ENCODE data around the gene RBBP7. TPM values are rescaled to one million over a fixed set of nuclear protein-coding genes. Genes with fewer than 3 reads are reported as not detected.

RBBP7 gene
- total and polyA plus RNA-seq, 10 of the 15 experiments (the other 5 are each of a cell fraction or from before 2014, with no cell fraction given), result 95.3 to 277 (median 194) TPM

DNA sequence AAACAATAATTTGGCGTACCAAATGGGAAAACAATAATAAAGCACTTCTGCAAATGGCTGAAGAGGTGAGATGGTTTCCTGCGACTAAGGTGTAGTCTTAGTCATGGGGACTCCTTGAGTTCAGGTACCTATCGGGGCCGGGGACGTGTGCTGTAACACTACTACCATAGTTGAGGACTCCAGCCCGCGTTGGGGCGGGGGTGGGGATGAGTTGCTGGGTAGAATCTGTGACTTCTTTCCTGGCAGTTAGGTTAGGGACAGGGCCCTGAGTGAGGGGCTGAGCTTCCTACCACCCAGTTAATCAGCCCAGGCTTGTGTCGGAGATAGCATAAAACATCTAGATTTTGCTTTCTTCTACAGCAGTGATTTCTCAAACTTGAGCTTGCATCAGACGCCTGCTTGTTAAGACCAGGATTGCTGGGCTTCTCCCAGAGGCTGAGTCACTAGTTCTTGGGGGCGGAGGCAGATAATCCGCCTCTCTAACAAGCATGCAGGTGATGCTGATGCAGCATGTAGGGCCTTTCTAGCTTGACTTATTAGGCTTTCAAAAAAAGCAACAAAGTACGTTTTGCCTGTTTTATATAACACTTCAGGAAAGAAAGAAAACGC lies 30.2 kb downstream of the RBBP7 start:
- no peak for FAIRE-seq
- no TSS peak for BruUV-seq (replicated peaks)
- TF ChIP-seq, protein P1, sequence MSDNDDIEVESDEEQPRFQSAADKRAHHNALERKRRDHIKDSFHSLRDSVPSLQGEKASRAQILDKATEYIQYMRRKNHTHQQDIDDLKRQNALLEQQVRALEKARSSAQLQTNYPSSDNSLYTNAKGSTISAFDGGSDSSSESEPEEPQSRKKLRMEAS (IDR thresholded peaks at IDR 0.05; ENCODE audit: low read depth, low read length), result no peak
- TF ChIP-seq WRNIP1 (IDR thresholded peaks at IDR 0.05; ENCODE audit: borderline replicate concordance, low read depth, low read length) (no peak), KAT2A (conservative IDR thresholded peaks at IDR 0.05; ENCODE audit: control insufficient read depth, low read depth, low read length) (no peak), SMAD5 (IDR thresholded peaks at IDR 0.05; ENCODE audit: low read depth) (no peak), ZNF274 (IDR thresholded peaks at IDR 0.05; ENCODE audit: insufficient read depth, insufficient read length) (no peak)
- TF ChIP-seq, protein P2, sequence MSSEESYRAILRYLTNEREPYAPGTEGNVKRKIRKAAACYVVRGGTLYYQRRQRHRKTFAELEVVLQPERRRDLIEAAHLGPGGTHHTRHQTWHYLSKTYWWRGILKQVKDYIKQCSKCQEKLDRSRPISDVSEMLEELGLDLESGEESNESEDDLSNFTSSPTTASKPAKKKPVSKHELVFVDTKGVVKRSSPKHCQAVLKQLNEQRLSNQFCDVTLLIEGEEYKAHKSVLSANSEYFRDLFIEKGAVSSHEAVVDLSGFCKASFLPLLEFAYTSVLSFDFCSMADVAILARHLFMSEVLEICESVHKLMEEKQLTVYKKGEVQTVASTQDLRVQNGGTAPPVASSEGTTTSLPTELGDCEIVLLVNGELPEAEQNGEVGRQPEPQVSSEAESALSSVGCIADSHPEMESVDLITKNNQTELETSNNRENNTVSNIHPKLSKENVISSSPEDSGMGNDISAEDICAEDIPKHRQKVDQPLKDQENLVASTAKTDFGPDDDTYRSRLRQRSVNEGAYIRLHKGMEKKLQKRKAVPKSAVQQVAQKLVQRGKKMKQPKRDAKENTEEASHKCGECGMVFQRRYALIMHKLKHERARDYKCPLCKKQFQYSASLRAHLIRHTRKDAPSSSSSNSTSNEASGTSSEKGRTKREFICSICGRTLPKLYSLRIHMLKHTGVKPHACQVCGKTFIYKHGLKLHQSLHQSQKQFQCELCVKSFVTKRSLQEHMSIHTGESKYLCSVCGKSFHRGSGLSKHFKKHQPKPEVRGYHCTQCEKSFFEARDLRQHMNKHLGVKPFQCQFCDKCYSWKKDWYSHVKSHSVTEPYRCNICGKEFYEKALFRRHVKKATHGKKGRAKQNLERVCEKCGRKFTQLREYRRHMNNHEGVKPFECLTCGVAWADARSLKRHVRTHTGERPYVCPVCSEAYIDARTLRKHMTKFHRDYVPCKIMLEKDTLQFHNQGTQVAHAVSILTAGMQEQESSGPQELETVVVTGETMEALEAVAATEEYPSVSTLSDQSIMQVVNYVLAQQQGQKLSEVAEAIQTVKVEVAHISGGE (CRISPR knock-in tag; IDR thresholded peaks at IDR 0.05), result no peak
- TF ChIP-seq, protein P3, sequence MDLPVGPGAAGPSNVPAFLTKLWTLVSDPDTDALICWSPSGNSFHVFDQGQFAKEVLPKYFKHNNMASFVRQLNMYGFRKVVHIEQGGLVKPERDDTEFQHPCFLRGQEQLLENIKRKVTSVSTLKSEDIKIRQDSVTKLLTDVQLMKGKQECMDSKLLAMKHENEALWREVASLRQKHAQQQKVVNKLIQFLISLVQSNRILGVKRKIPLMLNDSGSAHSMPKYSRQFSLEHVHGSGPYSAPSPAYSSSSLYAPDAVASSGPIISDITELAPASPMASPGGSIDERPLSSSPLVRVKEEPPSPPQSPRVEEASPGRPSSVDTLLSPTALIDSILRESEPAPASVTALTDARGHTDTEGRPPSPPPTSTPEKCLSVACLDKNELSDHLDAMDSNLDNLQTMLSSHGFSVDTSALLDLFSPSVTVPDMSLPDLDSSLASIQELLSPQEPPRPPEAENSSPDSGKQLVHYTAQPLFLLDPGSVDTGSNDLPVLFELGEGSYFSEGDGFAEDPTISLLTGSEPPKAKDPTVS (IDR thresholded peaks at IDR 0.05; ENCODE audit: low read depth, low read length), result no peak

More for the DNA sequence above, 30.2 kb downstream of the RBBP7 start:
- Histone ChIP-seq H3K4me3 (no peak overlapping the region), H3K36me3 (ENCODE audit: control insufficient read depth in 2 of 2, insufficient read depth in 2 of 2, low read length in 1 of 2) (peaks cover 10 to 33% of the 10 kb centered on the region in 2 experiments), H3K4me1 (ENCODE audit: control insufficient read depth, insufficient read depth, low read length) (no peaks in the 10 kb centered on the region), H3K9ac (ENCODE audit: control insufficient read depth, insufficient read depth, low read length) (no peak overlapping the region), H4K20me1 (ENCODE audit: control insufficient read depth, insufficient read depth) (no peaks in the 10 kb centered on the region), H3K9me3 (replicated peaks; ENCODE audit: control insufficient read depth, insufficient read depth, low read length) (no peaks in the 10 kb centered on the region), H2AFZ (ENCODE audit: control insufficient read depth, low read depth, low read length) (no peak overlapping the region), H3K27me3 (replicated peaks in 1 of 2; ENCODE audit: control insufficient read depth in 2 of 2, insufficient read depth in 2 of 2, low read length in 1 of 2) (no peaks in the 10 kb centered on the region), H3K79me2 (ENCODE audit: control insufficient read depth, insufficient read depth, low read length) (no peaks in the 10 kb centered on the region), H3K4me2 (ENCODE audit: control insufficient read depth, insufficient read depth) (no peak overlapping the region), H3K27ac (ENCODE audit: control insufficient read depth, insufficient read depth) (no peak overlapping the region)
- ChIA-PET CTCF (interaction anchor here (1.0 to 1.2 kb wide), 2 partner anchors 11 to 14 kb away, joined by 3 to 5 read pairs; no protein-coding TSS in a partner anchor), POLR2A (no interaction called here), RAD21 (ENCODE audit: unreplicated experiment) (no interaction called here), SMC1A (ENCODE audit: uncharacterized antibody, unreplicated experiment) (interaction anchor here (2.0 kb wide), 1 partner anchor 14 kb away, joined by 5 read pairs; no protein-coding TSS in a partner anchor)
- no peak for ATAC-seq
- intact Hi-C loops (cut with micrococcal nuclease; ENCODE audit: unreplicated experiment) (no loop called here), in situ Hi-C loops (cut with MboI) (no loop called here)
- 95% methylated on average over 14 of the region's 14 CpGs for WGBS (ENCODE audit: insufficient coverage, insufficient replicate concordance, low lambda C conversion rate, missing lambda C conversion rate)
- no peak for DNase-seq (ENCODE audit: low read depth, low spot score)

Data from GM12878 (cell line).